AG04450 (cell line): ENCODE measurements around the gene MYH10. TPM values are rescaled to one million over a fixed set of nuclear protein-coding genes. Genes with fewer than 3 reads are reported as not detected.

Source experiments
- CTCF ChIA-PET: fragments of 300-600, 350-600 bp; formaldehyde crosslinking; extraction: SDS; loops from one replicate; lab custom pipeline; 2022; ENCODE audit warnings: antibody characterized with exemption, inconsistent platforms; lab: Charles Lee
- POLR2A ChIA-PET: fragments of 350-600 bp; formaldehyde crosslinking; extraction: SDS; loops from one replicate; lab custom pipeline; 2021; ENCODE audit warnings: antibody characterized with exemption, inconsistent platforms; lab: Yijun Ruan, JAX
- DNase-seq: peaks from one replicate; pipeline ENCODE4 v3.0.0-alpha.2; 2011; ENCODE audit warnings: low read depth, low spot score
- H3K27ac ChIP-seq: one replicate; pipeline ENCODE4 v1.5.1; 2012; ENCODE audit warnings: low read depth, low read length, control low read depth
- H3K27me3 ChIP-seq: one replicate; pipeline ENCODE4 v1.6.0; 2012; ENCODE audit warnings: low read length; ENCODE audit not compliant: control insufficient read depth, insufficient read depth
- H3K4me3 ChIP-seq: 2 replicates; pipeline ENCODE4 v1.5.1; 2011; ENCODE audit warnings: mild to moderate bottlenecking, low read depth, low read length, control low read depth
- H3K9me3 ChIP-seq: 2 replicates; pipeline ENCODE4 v1.5.1; 2012; ENCODE audit warnings: low read length; ENCODE audit not compliant: control insufficient read depth, insufficient read depth
- CTCF ChIP-seq: IDR thresholded peaks from 2 replicates; pipeline ENCODE4 v1.5.1; 2011; ENCODE audit warnings: low read depth, low read length, control low read depth, inconsistent platforms
- polyA plus RNA-seq: library from polyadenylated mRNA; depleted of rRNA; stranded (reverse); fragments of >200 nt; gene quantifications from 2 replicates; pipeline ENCODE4 v1.2.3, GENCODE V29; 2011

The MYH10 gene
- polyA plus RNA-seq, 1 experiment, result 103 TPM

GRCh38 chr17:8580952-8581658, 49.4 kb downstream of the MYH10 start:
- no peak for DNase-seq
- Histone ChIP-seq H3K4me3 (no peak overlapping the region), H3K27me3 (no peaks in the 10 kb centered on the region), H3K9me3 (no peaks in the 10 kb centered on the region), H3K27ac (no peak overlapping the region)
- no peak for TF ChIP-seq CTCF
- ChIA-PET CTCF (no interaction called here), POLR2A (interaction anchor here (0.6 to 0.9 kb wide), 2 partner anchors 9 to 10 kb away, joined by 5 to 6 read pairs; no protein-coding TSS in a partner anchor)

GRCh38 chr17:8577868-8578267, 52.7 kb downstream of the MYH10 start:
- Histone ChIP-seq H3K27me3 (no peaks in the 10 kb centered on the region), H3K4me3 (no peak overlapping the region), H3K9me3 (no peaks in the 10 kb centered on the region), H3K27ac (no peak overlapping the region)
- POLR2A ChIA-PET, result no interaction called here
- TF ChIP-seq CTCF, result no peak
- CTCF ChIA-PET, result interaction anchor here (0.7 kb wide), 2 partner anchors 40 to 45 kb away, joined by 3 to 4 read pairs; no protein-coding TSS in a partner anchor
- no peak for DNase-seq

- POLR2A ChIA-PET, result no interaction called here
- no peak for TF ChIP-seq CTCF
- Histone ChIP-seq H3K27me3 (no peaks in the 10 kb centered on the region), H3K27ac (no peak overlapping the region), H3K9me3 (no peaks in the 10 kb centered on the region), H3K4me3 (no peak overlapping the region)
- DNase-seq, result no peak
- CTCF ChIA-PET, result interaction anchor here (0.6 to 2.1 kb wide), 2 partner anchors 169 to 439 kb away, joined by 3 to 10 read pairs; no protein-coding TSS in a partner anchor
These were observed 53.8 kb downstream of the MYH10 start for GRCh38 chr17:8576559-8577294.

- CTCF ChIA-PET, result interaction anchor here (1.2 to 2.1 kb wide), 2 partner anchors 171 to 211 kb away, joined by 3 to 10 read pairs; no protein-coding TSS in a partner anchor
- 0 out of 2 replicates have a peak, but pooled peaks have one; percentile 8 for TF ChIP-seq CTCF
These were observed 55.8 kb downstream of the MYH10 start for GRCh38 chr17:8574687-8575086.

More at GRCh38 chr17:8574687-8575086, 55.8 kb downstream of the MYH10 start:
- H3K27ac ChIP-seq, result no peak overlapping the region
- POLR2A ChIA-PET, result interaction anchor here (0.6 kb wide), 1 partner anchor 972 kb away, joined by 3 read pairs; no protein-coding TSS in a partner anchor
- DNase-seq, result no peak
- H3K9me3 ChIP-seq, result no peaks in the 10 kb centered on the region
- H3K27me3 ChIP-seq, result no peaks in the 10 kb centered on the region
- H3K4me3 ChIP-seq, result no peak overlapping the region
